GM10248 (cell line): ENCODE measurements around the gene NCOR2.
A peak's percentile ranks its signal among the peaks of the same experiment; 100 is the strongest.

Experiments
- CTCF ChIA-PET: fragments of 300-600 bp; sonication (Branson Sonifier 250); formaldehyde crosslinking; extraction: SDS; loops from one replicate; lab custom pipeline; 2021; ENCODE audit warnings: antibody characterized with exemption; lab: Yijun Ruan, JAX
- POLR2A ChIA-PET: fragments of 350-650 bp; sonication (Branson Sonifier 250); formaldehyde crosslinking; extraction: SDS; loops from one replicate; lab custom pipeline; 2020; ENCODE audit warnings: antibody characterized with exemption; lab: Yijun Ruan, JAX
- DNase-seq: peaks from one replicate; pipeline ENCODE4 v3.0.0; 2012; ENCODE audit errors: extremely low spot score
- CTCF ChIP-seq: IDR thresholded peaks from 2 replicates; pipeline ENCODE4 v1.5.1; 2012; ENCODE audit warnings: mild to moderate bottlenecking, low read depth; ENCODE audit errors: extremely low read depth, missing control alignments, control extremely low read depth

Gene NCOR2

GRCh38 chr12:124545508-124546418 is 21.6 kb downstream of the NCOR2 start:
- TF ChIP-seq CTCF = no peak
- ChIA-PET POLR2A (interaction anchor here (0.6 kb wide), 2 partner anchors 66 to 1656 kb away, joined by 3 read pairs; no protein-coding TSS in a partner anchor), CTCF (interaction anchor here (0.7 to 1.8 kb wide), 8 partner anchors 8 to 216 kb away, joined by 3 to 6 read pairs (median 4); no protein-coding TSS in a partner anchor)
- DNase-seq = peak; percentile 88

- no peak for DNase-seq
- no peak for TF ChIP-seq CTCF
- ChIA-PET POLR2A (no interaction called here), CTCF (interaction anchor here (0.9 to 1.8 kb wide), 4 partner anchors 8 to 51 kb away, joined by 4 to 6 read pairs (median 5); no protein-coding TSS in a partner anchor)
Observed at GRCh38 chr12:124544983-124545382, 22.4 kb downstream of the NCOR2 start.

GRCh38 chr12:124544311-124544970 is 23.0 kb downstream of the NCOR2 start:
- POLR2A ChIA-PET = no interaction called here
- DNase-seq = no peak
- TF ChIP-seq CTCF = no peak
- CTCF ChIA-PET = interaction anchor here (1.0 to 1.6 kb wide), 2 partner anchors 50 to 224 kb away, joined by 3 to 6 read pairs; no protein-coding TSS in a partner anchor

GRCh38 chr12:124543590-124544310 is 23.7 kb downstream of the NCOR2 start:
- ChIA-PET POLR2A (no interaction called here), CTCF (interaction anchor here (1.0 kb wide), 1 partner anchor 224 kb away, joined by 3 read pairs; no protein-coding TSS in a partner anchor)
- TF ChIP-seq CTCF = no peak
- DNase-seq = no peak

GRCh38 chr12:124543052-124543589 is 24.3 kb downstream of the NCOR2 start:
- CTCF ChIA-PET = interaction anchor here (1.0 kb wide), 1 partner anchor 225 kb away, joined by 3 read pairs; no protein-coding TSS in a partner anchor
- POLR2A ChIA-PET = no interaction called here
- no peak for DNase-seq
- TF ChIP-seq CTCF = no peak
